GM18499 (cell line): Measurements from ENCODE around the gene SOSTDC1.
"Not testable (repeated sequence)": the region's sequence is repeated elsewhere in the genome, so short reads cannot be mapped to it uniquely, and the experiment has no call there.

ENCODE experiments used
- ATAC-seq: cut with Tn5 transposase; IDR thresholded peaks from one replicate; pipeline ENCODE4 v1.9.1; 2021; ENCODE audit warnings: moderate number of reproducible peaks; ENCODE audit not compliant: insufficient read depth, unreplicated experiment

The SOSTDC1 gene

GRCh38 chr7:16463520-16463919 lies 2.0 kb downstream of the SOSTDC1 start:
- no peak for ATAC-seq

- ATAC-seq, result no peak
These were observed 3.1 kb downstream of the SOSTDC1 start for GRCh38 chr7:16462431-16462889.

GRCh38 chr7:16460789-16461493 lies 4.6 kb downstream of the SOSTDC1 start:
- no peak for ATAC-seq

- not testable (repeated sequence) for ATAC-seq
These were observed 9.2 kb downstream of the SOSTDC1 start for GRCh38 chr7:16456303-16456702.

- no peak for ATAC-seq
These were observed 9.9 kb downstream of the SOSTDC1 start for GRCh38 chr7:16455591-16455990.

- ATAC-seq, result no peak
These were observed 15.2 kb downstream of the SOSTDC1 start for GRCh38 chr7:16450366-16450765.

- ATAC-seq, result no peak
These were observed 17.7 kb downstream of the SOSTDC1 start for GRCh38 chr7:16447876-16448275.

GRCh38 chr7:16446508-16446907 lies 19.0 kb downstream of the SOSTDC1 start:
- ATAC-seq, result no peak

- ATAC-seq, result not testable (repeated sequence)
These were observed 21.7 kb downstream of the SOSTDC1 start for GRCh38 chr7:16443871-16444270.

GRCh38 chr7:16438988-16439387 lies 26.6 kb downstream of the SOSTDC1 start:
- ATAC-seq, result no peak

- no peak for ATAC-seq
These were observed 29.2 kb downstream of the SOSTDC1 start for GRCh38 chr7:16436306-16436705.

- ATAC-seq, result no peak
These were observed 31.9 kb downstream of the SOSTDC1 start for GRCh38 chr7:16433568-16434122.

- no peak for ATAC-seq
These were observed 33.2 kb downstream of the SOSTDC1 start for GRCh38 chr7:16432425-16432731.

- ATAC-seq, result no peak
These were observed 33.7 kb downstream of the SOSTDC1 start for GRCh38 chr7:16431646-16432424.

GRCh38 chr7:16430133-16430532 lies 35.4 kb downstream of the SOSTDC1 start:
- no peak for ATAC-seq

- ATAC-seq, result no peak
These were observed 36.9 kb downstream of the SOSTDC1 start for GRCh38 chr7:16428672-16429071.

GRCh38 chr7:16428182-16428581 lies 37.4 kb downstream of the SOSTDC1 start:
- no peak for ATAC-seq

GRCh38 chr7:16423761-16424160 lies 41.8 kb downstream of the SOSTDC1 start:
- no peak for ATAC-seq

- no peak for ATAC-seq
These were observed 42.6 kb downstream of the SOSTDC1 start for GRCh38 chr7:16422917-16423316.

- ATAC-seq, result no peak
These were observed 43.5 kb downstream of the SOSTDC1 start for GRCh38 chr7:16422103-16422435.

- ATAC-seq, result peak; percentile 18
These were observed 44.0 kb downstream of the SOSTDC1 start, which contains the start of gene CRPPA for GRCh38 chr7:16421333-16422102. TSS of gene CRPPA (minus strand) at chr7:16421538. CDS start at chr7:16421322, 216 bp downstream.
